IMR-90 (cell line): Measurements from ENCODE around the gene NEGR1. TPM values are rescaled to one million over a fixed set of nuclear protein-coding genes. Genes with fewer than 3 reads are reported as not detected.
A peak's percentile ranks its signal among the peaks of the same experiment; 100 is the strongest.

ENCODE experiments used
- ATAC-seq: fragments of 200-7000 bp; cut with Tn5 transposase; 2 replicates; pipeline ENCODE4 v1.9.1; 2020; ENCODE audit warnings: low read depth, mild to moderate bottlenecking, moderate library complexity
- BruUV-seq: library from RNA; stranded (reverse); fragments of 400-500 nt; replicated peaks from 2 replicates; lab custom pipeline; 2021; lab: Mats Ljungman, UMichigan
- CTCF ChIA-PET: fragments of 300-600 bp; formaldehyde crosslinking; extraction: SDS; loops from one replicate; lab custom pipeline; 2021; ENCODE audit warnings: antibody characterized with exemption; lab: Yijun Ruan, JAX
- POLR2A ChIA-PET: fragments of 300-600 bp; sonication (Branson Sonifier 250); formaldehyde crosslinking; loops from one replicate; lab custom pipeline; 2022; ENCODE audit warnings: antibody characterized with exemption; ENCODE audit not compliant: unreplicated experiment; lab: Charles Lee
- DNase-seq: peaks from one replicate; pipeline ENCODE4 v3.0.0; 2013
- H2AFZ ChIP-seq: replicated peaks from 2 replicates; pipeline ENCODE3; 2013; ENCODE audit warnings: low read length, mild to moderate bottlenecking; ENCODE audit not compliant: poor library complexity
- H2AK5ac ChIP-seq: 2 replicates; pipeline ENCODE4 v1.6.1; 2013; ENCODE audit warnings: low read depth, low read length, inconsistent platforms
- H2AK9ac ChIP-seq: replicated peaks from 2 replicates; pipeline ENCODE3; 2013; ENCODE audit warnings: mild to moderate bottlenecking, low read depth, low read length, moderate library complexity; ENCODE audit not compliant: poor library complexity
- H2BK120ac ChIP-seq: 2 replicates; pipeline ENCODE4 v1.6.1; 2013; ENCODE audit warnings: low read depth, low read length, inconsistent platforms
- H2BK15ac ChIP-seq: 3 replicates; pipeline ENCODE4 v1.6.1; 2013; ENCODE audit warnings: low read depth, low read length, inconsistent platforms
- H2BK20ac ChIP-seq: 2 replicates; pipeline ENCODE4 v1.6.1; 2013; ENCODE audit warnings: low read depth, mild to moderate bottlenecking, inconsistent platforms, low read length, moderate library complexity
- H2BK5ac ChIP-seq: 2 replicates; pipeline ENCODE4 v1.6.1; 2013; ENCODE audit warnings: mild to moderate bottlenecking, low read depth, low read length, inconsistent platforms; ENCODE audit not compliant: poor library complexity, severe bottlenecking
- H3K14ac ChIP-seq: replicated peaks from 2 replicates; pipeline ENCODE4 v1.6.1; 2013; ENCODE audit warnings: low read depth, low read length, inconsistent platforms
- H3K18ac ChIP-seq: 2 replicates; pipeline ENCODE4 v1.6.1; 2013; ENCODE audit warnings: low read depth, low read length, control low read depth
- H3K23ac ChIP-seq: 2 replicates; pipeline ENCODE4 v1.6.1; 2013; ENCODE audit warnings: low read depth, low read length, inconsistent platforms
- H3K27ac ChIP-seq: 2 replicates; pipeline ENCODE4 v1.5.1; 2013; ENCODE audit warnings: mild to moderate bottlenecking, control low read depth, low read length; ENCODE audit not compliant: insufficient read depth
- H3K27me3 ChIP-seq: 2 replicates; pipeline ENCODE4 v1.6.1; 2013; ENCODE audit warnings: low read length; ENCODE audit not compliant: control insufficient read depth, insufficient read depth
- H3K36me3 ChIP-seq: 2 replicates; pipeline ENCODE4 v1.6.1; 2013; ENCODE audit warnings: low read length, mixed read lengths; ENCODE audit not compliant: control insufficient read depth, insufficient read depth
- H3K4ac ChIP-seq: 2 replicates; pipeline ENCODE4 v1.6.1; 2013; ENCODE audit warnings: low read depth, low read length, inconsistent platforms
- H3K4me1 ChIP-seq: 2 replicates; pipeline ENCODE4 v1.6.1; 2013; ENCODE audit warnings: low read length, mixed read lengths; ENCODE audit not compliant: control insufficient read depth, insufficient read depth
- H3K4me2 ChIP-seq: 2 replicates; pipeline ENCODE4 v1.6.1; 2013; ENCODE audit warnings: low read depth, mild to moderate bottlenecking, control low read depth, low read length, moderate library complexity
- H3K4me3 ChIP-seq: 2 replicates; pipeline ENCODE4 v1.5.1; 2013; ENCODE audit warnings: low read depth, mild to moderate bottlenecking, control low read depth, low read length, moderate library complexity; ENCODE audit not compliant: insufficient read depth
- H3K56ac ChIP-seq: 2 replicates; pipeline ENCODE4 v1.6.1; 2013; ENCODE audit warnings: low read length, inconsistent platforms; ENCODE audit not compliant: insufficient read depth; ENCODE audit errors: extremely low read depth
- H3K79me1 ChIP-seq, 2 experiments: 2 replicates each; pipeline ENCODE4 v1.6.1; 2013; ENCODE audit warnings: low read length in 2 of 2, inconsistent platforms in 1 of 2, low read depth in 1 of 2
- H3K9ac ChIP-seq: 2 replicates; pipeline ENCODE4 v1.6.1; 2013; ENCODE audit warnings: low read depth, low read length, control low read depth
- H3K9me1 ChIP-seq: 2 replicates; pipeline ENCODE4 v1.6.1; 2013; ENCODE audit warnings: low read length, inconsistent platforms; ENCODE audit not compliant: insufficient read depth
- H3K9me3 ChIP-seq: 2 replicates; pipeline ENCODE4 v1.6.1; 2013; ENCODE audit warnings: low read length; ENCODE audit not compliant: control insufficient read depth, insufficient read depth
- H4K20me1 ChIP-seq: 2 replicates; pipeline ENCODE4 v1.6.1; 2013; ENCODE audit warnings: low read length, inconsistent platforms; ENCODE audit not compliant: insufficient read depth
- H4K5ac ChIP-seq: 2 replicates; pipeline ENCODE4 v1.6.1; 2013; ENCODE audit warnings: mild to moderate bottlenecking, low read depth, low read length, control low read depth
- H4K8ac ChIP-seq, 2 experiments: 2 replicates each; pipeline ENCODE4 v1.6.1; 2013; ENCODE audit warnings: low read depth in 2 of 2, low read length in 2 of 2, control low read depth in 1 of 2, inconsistent platforms in 1 of 2
- H4K91ac ChIP-seq: 2 replicates; pipeline ENCODE4 v1.6.1; 2013; ENCODE audit warnings: low read depth, low read length, inconsistent platforms; ENCODE audit not compliant: insufficient read depth
- BHLHE40 ChIP-seq: fragments of 150-350 bp; IDR thresholded peaks from 2 replicates; pipeline ENCODE4 v1.6.1; 2016; ENCODE audit warnings: mild to moderate bottlenecking, low read depth, low read length
- CEBPB ChIP-seq: IDR thresholded peaks from 2 replicates; pipeline ENCODE4 v1.6.1; 2012; ENCODE audit warnings: low read depth, low read length, improper control_type of control experiment
- CHD1 ChIP-seq: IDR thresholded peaks from 2 replicates; pipeline ENCODE4 v1.6.1; 2012; ENCODE audit warnings: low read depth, low read length, improper control_type of control experiment
- ELK1 ChIP-seq: fragments of 150-350 bp; IDR thresholded peaks from 2 replicates; pipeline ENCODE4 v1.6.1; 2016; ENCODE audit warnings: low read depth, mild to moderate bottlenecking, low read length, moderate library complexity, borderline replicate concordance
- FOS ChIP-seq: fragments of 150-350 bp; IDR thresholded peaks from 2 replicates; pipeline ENCODE4 v1.6.1; 2016; ENCODE audit warnings: low read depth, low read length
- MAFK ChIP-seq: IDR thresholded peaks from 2 replicates; pipeline ENCODE4 v1.6.1; 2012; ENCODE audit warnings: low read depth, low read length, improper control_type of control experiment
- MAZ ChIP-seq: IDR thresholded peaks from 2 replicates; pipeline ENCODE4 v1.6.1; 2012; ENCODE audit warnings: low read depth, mild to moderate bottlenecking, low read length, improper control_type of control experiment, moderate library complexity, borderline replicate concordance
- MXI1 ChIP-seq: IDR thresholded peaks from 2 replicates; pipeline ENCODE4 v1.6.1; 2012; ENCODE audit warnings: low read depth, mild to moderate bottlenecking, low read length, moderate library complexity, borderline replicate concordance
- NFE2L2 ChIP-seq: fragments of 150-350 bp; IDR thresholded peaks from 2 replicates; pipeline ENCODE4 v1.6.1; 2016; ENCODE audit warnings: low read depth, mild to moderate bottlenecking, low read length
- POLR2A ChIP-seq: IDR thresholded peaks from 2 replicates; pipeline ENCODE4 v1.6.1; 2012; ENCODE audit warnings: mild to moderate bottlenecking, low read depth, low read length
- RAD21 ChIP-seq: IDR thresholded peaks from 2 replicates; pipeline ENCODE4 v1.6.1; 2012; ENCODE audit warnings: low read length, improper control_type of control experiment
- RCOR1 ChIP-seq: IDR thresholded peaks from 2 replicates; pipeline ENCODE4 v1.6.1; 2012; ENCODE audit warnings: mild to moderate bottlenecking, low read length, improper control_type of control experiment; ENCODE audit not compliant: insufficient replicate concordance
- RFX5 ChIP-seq: IDR thresholded peaks from 2 replicates; pipeline ENCODE4 v1.8.0; 2012; ENCODE audit warnings: low read depth, mild to moderate bottlenecking, low read length, moderate library complexity
- SMC3 ChIP-seq: fragments of 150-350 bp; IDR thresholded peaks from 2 replicates; pipeline ENCODE4 v1.6.1; 2016; ENCODE audit warnings: low read depth, mild to moderate bottlenecking, antibody characterized with exemption, low read length, moderate library complexity
- USF2 ChIP-seq: fragments of 150-350 bp; IDR thresholded peaks from 2 replicates; pipeline ENCODE4 v1.6.1; 2017; ENCODE audit warnings: mild to moderate bottlenecking, antibody characterized with exemption, low read length, low read depth
- WGBS, 2 experiments: methylation state at CpG; one replicate each; pipeline versions ENCODE4 v1.1.5 to v1.1.7; 2013; ENCODE audit warnings: missing lambda C conversion rate in 2 of 2; ENCODE audit not compliant: insufficient read length in 1 of 2; ENCODE audit errors: extremely low coverage in 2 of 2; 5-methylcytosine and 5-hydroxymethylcytosine counted together
- dilution Hi-C: fragments of 300-500 bp; cut with HindIII; formaldehyde crosslinking; loops from one replicate; pipeline ENCODE4 v1.14.3; 2018; ENCODE audit warnings: low sequenced_read_pairs; ENCODE audit not compliant: unreplicated experiment
- in situ Hi-C: fragments of 300-500 bp; cut with MboI; formaldehyde crosslinking; loops from 3 replicates; pipeline ENCODE4 v1.14.3; 2019; ENCODE audit warnings: low sequenced_read_pairs, inconsistent platforms, mixed read lengths
- intact Hi-C: fragments of 100-400 bp; cut with micrococcal nuclease; formaldehyde crosslinking; loops from 2 replicates; pipeline ENCODE4 v1.10.0; 2022
- polyA plus RNA-seq, 3 experiments: library from polyadenylated mRNA; depleted of rRNA; stranded (reverse); fragments of >200 nt; gene quantifications; 2 replicates each; pipeline ENCODE4 v1.2.3, GENCODE V29; 2012; ENCODE audit warnings: low replicate concordance in 1 of 3
- total RNA-seq: library from RNA; depleted of rRNA; stranded (reverse); fragments of >200 nt; gene quantifications from 2 replicates; pipeline ENCODE4 v1.2.3, GENCODE V29; 2012
- TF ChIP-seq, protein P1 (sequence below): conservative IDR thresholded peaks from 2 replicates; pipeline ENCODE4 v1.5.1; 2012; ENCODE audit warnings: mild to moderate bottlenecking, low read depth, low read length, improper control_type of control experiment

The NEGR1 gene
- total and polyA plus RNA-seq, 2 of the 4 experiments (the other 2 are of a cell fraction): 5.1 to 9.1 TPM

DNA sequence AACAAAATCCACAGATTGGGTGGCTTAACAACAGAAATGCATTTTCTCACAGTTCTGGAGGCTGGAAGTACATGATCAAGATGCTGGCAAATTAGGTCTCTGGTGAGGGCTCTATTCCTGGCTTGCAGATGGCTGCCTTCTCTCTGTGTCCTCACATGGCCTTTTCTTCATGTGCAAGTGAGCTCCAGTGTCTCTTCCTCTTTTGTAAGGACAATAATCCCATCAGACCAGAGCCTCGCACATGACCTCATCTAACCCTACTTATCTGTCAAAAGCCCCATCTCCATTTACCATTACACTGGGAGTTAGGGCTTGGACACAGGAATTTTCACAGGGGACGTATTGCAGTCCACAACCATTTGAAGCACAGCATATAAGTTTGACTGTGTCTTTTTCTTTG lies 181.6 kb downstream of the NEGR1 start:
- H2AK9ac ChIP-seq: no peak overlapping the region
- H2AK5ac ChIP-seq: no peak overlapping the region
- no peak overlapping the region for H3K56ac ChIP-seq
- H3K27me3 ChIP-seq: no peaks in the 10 kb centered on the region
- ChIA-PET POLR2A (no interaction called here), CTCF (no interaction called here)
- no peak overlapping the region for H2BK5ac ChIP-seq
- no peak overlapping the region for H4K91ac ChIP-seq
- peak overlapping the region; percentile 23; the same call in 1 of the 2 replicates for H4K5ac ChIP-seq
- no peaks in the 10 kb centered on the region for H4K20me1 ChIP-seq
- no peak overlapping the region for H3K9ac ChIP-seq
- WGBS, 2 experiments: no CpG with 5 or more reads among the region's 2 CpGs
- H3K4me3 ChIP-seq: no peak overlapping the region
- no peak for TF ChIP-seq BHLHE40
- no peak for TF ChIP-seq USF2
- TF ChIP-seq RFX5: no peak
- TF ChIP-seq POLR2A: no peak
- TF ChIP-seq RAD21: no peak
- no peak for TF ChIP-seq MXI1
- TF ChIP-seq, protein P1, sequence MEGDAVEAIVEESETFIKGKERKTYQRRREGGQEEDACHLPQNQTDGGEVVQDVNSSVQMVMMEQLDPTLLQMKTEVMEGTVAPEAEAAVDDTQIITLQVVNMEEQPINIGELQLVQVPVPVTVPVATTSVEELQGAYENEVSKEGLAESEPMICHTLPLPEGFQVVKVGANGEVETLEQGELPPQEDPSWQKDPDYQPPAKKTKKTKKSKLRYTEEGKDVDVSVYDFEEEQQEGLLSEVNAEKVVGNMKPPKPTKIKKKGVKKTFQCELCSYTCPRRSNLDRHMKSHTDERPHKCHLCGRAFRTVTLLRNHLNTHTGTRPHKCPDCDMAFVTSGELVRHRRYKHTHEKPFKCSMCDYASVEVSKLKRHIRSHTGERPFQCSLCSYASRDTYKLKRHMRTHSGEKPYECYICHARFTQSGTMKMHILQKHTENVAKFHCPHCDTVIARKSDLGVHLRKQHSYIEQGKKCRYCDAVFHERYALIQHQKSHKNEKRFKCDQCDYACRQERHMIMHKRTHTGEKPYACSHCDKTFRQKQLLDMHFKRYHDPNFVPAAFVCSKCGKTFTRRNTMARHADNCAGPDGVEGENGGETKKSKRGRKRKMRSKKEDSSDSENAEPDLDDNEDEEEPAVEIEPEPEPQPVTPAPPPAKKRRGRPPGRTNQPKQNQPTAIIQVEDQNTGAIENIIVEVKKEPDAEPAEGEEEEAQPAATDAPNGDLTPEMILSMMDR: no peak
- TF ChIP-seq FOS: no peak
- no peak for TF ChIP-seq NFE2L2
- TF ChIP-seq RCOR1: no peak
- TF ChIP-seq SMC3: no peak
- no peak for TF ChIP-seq MAZ
- TF ChIP-seq ELK1: no peak
- TF ChIP-seq CHD1: no peak
- no peak for TF ChIP-seq MAFK
- TF ChIP-seq CEBPB: no peak
- BruUV-seq: no TSS peak
- no peak overlapping the region for H4K8ac ChIP-seq
- no peak overlapping the region for H3K14ac ChIP-seq
- no peak overlapping the region for H3K27ac ChIP-seq
- H3K4me2 ChIP-seq: no peak overlapping the region
- H3K79me1 ChIP-seq: no peaks in the 10 kb centered on the region; a peak in 1 of 4 replicates
- no peaks in the 10 kb centered on the region for H3K9me1 ChIP-seq
- intact Hi-C loops: no loop called here
- in situ Hi-C loops: no loop called here
- H2BK15ac ChIP-seq: no peak overlapping the region
- dilution Hi-C loops: no loop called here
- H2BK20ac ChIP-seq: no peak overlapping the region
- H3K4ac ChIP-seq: no peak overlapping the region
- H3K9me3 ChIP-seq: no peaks in the 10 kb centered on the region
- H3K36me3 ChIP-seq: no peaks in the 10 kb centered on the region
- no peaks in the 10 kb centered on the region for H3K4me1 ChIP-seq
- no peak overlapping the region for H2AFZ ChIP-seq
- H3K23ac ChIP-seq: no peak overlapping the region
- H2BK120ac ChIP-seq: no peak overlapping the region
- DNase-seq (no peak), ATAC-seq (no peak)
- no peak overlapping the region for H3K18ac ChIP-seq
